ENCODE data around the gene KRTAP3-1.
"Not testable (repeated sequence)": the region's sequence is repeated elsewhere in the genome, so short reads cannot be mapped to it uniquely, and the experiment has no call there.

The KRTAP3-1 gene

DNA sequence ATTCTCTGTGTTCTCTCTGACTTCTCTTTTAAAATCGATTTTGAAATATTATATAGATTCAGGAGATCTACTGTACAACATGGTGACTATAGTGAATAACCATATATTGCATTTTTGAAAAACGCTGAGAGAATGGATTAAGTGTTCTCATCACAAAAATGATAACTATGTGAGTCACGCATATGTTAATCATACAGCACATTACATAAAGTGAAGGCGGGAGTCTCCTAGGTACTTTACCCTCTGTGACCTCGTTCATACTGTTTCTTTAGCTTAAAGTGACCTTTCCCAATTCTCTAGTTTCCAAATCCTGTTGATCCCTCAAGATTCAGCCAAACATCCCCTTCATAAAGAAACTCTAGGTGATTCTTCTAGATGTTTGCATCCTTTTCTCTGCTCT is 6.1 kb downstream of the KRTAP3-1 start:
- no peaks in the 10 kb centered on the region for H3K36me3 ChIP-seq (ENCODE audit: control insufficient read depth, insufficient read depth, low read length)
- H3K4me1 ChIP-seq (ENCODE audit: control insufficient read depth, insufficient read depth, low read length, poor library complexity, severe bottlenecking): no peaks in the 10 kb centered on the region
- no peaks in the 10 kb centered on the region for H3K9me3 ChIP-seq (ENCODE audit: control insufficient read depth, low read length)
- no peak for DNase-seq
- no peak overlapping the region for H3K27ac ChIP-seq (ENCODE audit: insufficient read depth, low read length, poor library complexity, severe bottlenecking)
- no peak overlapping the region for H3K4me3 ChIP-seq (ENCODE audit: insufficient read depth, low read depth, low read length, poor library complexity, severe bottlenecking)
- peaks cover 3% of the 10 kb centered on the region for H3K27me3 ChIP-seq (replicated peaks; ENCODE audit: control insufficient read depth, insufficient read depth, low read length, poor library complexity, severe bottlenecking)

DNA sequence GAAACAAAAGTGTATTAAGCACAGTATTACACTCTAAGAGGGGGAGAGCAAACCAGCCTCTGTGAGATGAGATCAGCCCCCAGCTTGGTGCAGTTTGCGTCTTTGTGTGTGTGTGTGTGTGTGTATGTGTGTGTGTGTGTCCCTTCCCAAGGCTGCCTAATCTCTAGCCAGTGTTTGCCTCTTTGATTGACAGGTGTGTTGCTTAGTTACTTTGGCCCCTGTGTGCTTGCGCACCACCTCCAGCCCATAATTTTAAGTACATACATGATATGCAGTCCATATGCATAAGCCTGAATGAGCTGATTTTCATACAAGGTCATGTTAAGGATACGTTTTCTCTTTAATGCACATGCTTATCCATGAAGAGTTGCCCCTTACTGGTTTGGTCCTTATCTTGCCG is 7.1 kb downstream of the KRTAP3-1 start:
- H3K27me3 ChIP-seq (replicated peaks; ENCODE audit: control insufficient read depth, insufficient read depth, low read length, poor library complexity, severe bottlenecking): peaks cover 3% of the 10 kb centered on the region
- no peaks in the 10 kb centered on the region for H3K36me3 ChIP-seq (ENCODE audit: control insufficient read depth, insufficient read depth, low read length)
- H3K27ac ChIP-seq (ENCODE audit: insufficient read depth, low read length, poor library complexity, severe bottlenecking): no peak overlapping the region
- H3K4me1 ChIP-seq (ENCODE audit: control insufficient read depth, insufficient read depth, low read length, poor library complexity, severe bottlenecking): no peaks in the 10 kb centered on the region
- no peak overlapping the region for H3K4me3 ChIP-seq (ENCODE audit: insufficient read depth, low read depth, low read length, poor library complexity, severe bottlenecking)
- H3K9me3 ChIP-seq (ENCODE audit: control insufficient read depth, low read length): no peaks in the 10 kb centered on the region
- DNase-seq: no peak

DNA sequence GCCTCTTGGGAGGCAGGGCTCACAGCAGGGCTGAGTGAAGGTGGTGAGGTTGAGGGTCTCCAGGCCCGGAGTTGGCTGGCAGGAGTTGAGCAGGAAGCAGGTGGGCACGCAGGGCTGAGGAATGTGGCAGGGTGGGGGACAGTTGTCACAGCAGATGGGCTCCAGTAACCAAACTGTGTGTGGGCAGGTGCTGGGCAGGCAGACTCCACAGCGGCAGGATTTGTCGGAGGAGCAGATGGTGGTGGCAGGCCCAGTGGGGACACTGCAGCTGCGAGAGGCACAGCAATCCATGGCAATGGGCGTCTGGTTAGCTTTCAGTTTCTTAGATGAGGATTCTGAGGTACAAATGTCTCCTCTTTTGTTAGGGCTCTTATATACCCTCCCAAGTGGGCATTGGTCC is 9.4 kb downstream of the KRTAP3-1 start, which contains the start of gene KRTAP3-2:
TSS of gene KRTAP3-2 (minus strand) at position 344 of the 400 bp plus-strand sequence. CDS start at position 291, 53 bp downstream.
- H3K27me3 ChIP-seq (replicated peaks; ENCODE audit: control insufficient read depth, insufficient read depth, low read length, poor library complexity, severe bottlenecking): not testable (repeated sequence)

DNA sequence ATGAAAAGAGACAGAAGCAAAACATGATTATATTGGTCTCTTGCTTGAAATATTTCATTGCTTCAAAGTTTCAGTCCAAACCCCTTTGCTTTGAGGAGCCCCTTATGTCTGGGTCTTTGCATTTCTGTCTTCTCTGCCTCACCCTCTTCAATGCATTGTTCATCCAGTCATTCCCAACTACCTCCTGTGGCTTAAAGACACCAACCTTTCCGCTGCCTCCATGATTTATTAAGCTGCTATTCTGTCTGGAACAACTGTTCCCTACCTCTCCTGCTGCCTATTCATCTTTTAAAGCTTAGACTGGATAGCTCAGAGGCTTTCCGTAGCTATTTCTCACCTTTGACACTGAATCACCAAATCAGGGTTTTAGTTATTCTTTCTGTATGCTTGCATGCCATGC is 11.6 kb downstream of the KRTAP3-1 start:
- no peak overlapping the region for H3K4me3 ChIP-seq (ENCODE audit: insufficient read depth, low read depth, low read length, poor library complexity, severe bottlenecking)
- no peaks in the 10 kb centered on the region for H3K9me3 ChIP-seq (ENCODE audit: control insufficient read depth, low read length)
- H3K4me1 ChIP-seq (ENCODE audit: control insufficient read depth, insufficient read depth, low read length, poor library complexity, severe bottlenecking): no peaks in the 10 kb centered on the region
- H3K27ac ChIP-seq (ENCODE audit: insufficient read depth, low read length, poor library complexity, severe bottlenecking): no peak overlapping the region
- no peak for DNase-seq
- H3K36me3 ChIP-seq (ENCODE audit: control insufficient read depth, insufficient read depth, low read length): no peaks in the 10 kb centered on the region
- peaks cover 3% of the 10 kb centered on the region for H3K27me3 ChIP-seq (replicated peaks; ENCODE audit: control insufficient read depth, insufficient read depth, low read length, poor library complexity, severe bottlenecking)

More for the DNA sequence above, 9.4 kb downstream of the KRTAP3-1 start, which contains the start of gene KRTAP3-2:
- not testable (repeated sequence) for H3K36me3 ChIP-seq (ENCODE audit: control insufficient read depth, insufficient read depth, low read length); H3K4me1 ChIP-seq (ENCODE audit: control insufficient read depth, insufficient read depth, low read length, poor library complexity, severe bottlenecking); H3K9me3 ChIP-seq (ENCODE audit: control insufficient read depth, low read length); H3K4me3 ChIP-seq (ENCODE audit: insufficient read depth, low read depth, low read length, poor library complexity, severe bottlenecking); DNase-seq; H3K27ac ChIP-seq (ENCODE audit: insufficient read depth, low read length, poor library complexity, severe bottlenecking)

DNA sequence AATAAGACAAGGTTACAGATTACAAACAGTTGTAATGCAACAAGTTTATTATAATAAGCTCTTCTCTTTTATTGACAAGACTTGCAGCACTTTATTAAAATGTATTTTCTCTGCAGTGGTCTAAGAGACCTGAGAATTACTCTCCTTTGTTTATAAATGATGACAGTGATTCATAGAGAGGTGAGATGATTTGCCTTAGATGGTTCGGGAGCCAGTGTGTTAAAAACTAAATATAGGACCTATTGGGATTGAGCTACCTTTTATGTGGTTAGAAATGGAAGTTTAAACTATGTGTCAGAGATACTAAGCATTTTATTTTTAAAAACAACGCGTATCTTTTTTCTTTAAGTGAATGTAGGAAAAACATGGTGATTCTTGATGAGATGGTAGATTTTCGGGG is 12.1 kb downstream of the KRTAP3-1 start:
- no peaks in the 10 kb centered on the region for H3K36me3 ChIP-seq (ENCODE audit: control insufficient read depth, insufficient read depth, low read length)
- no peak overlapping the region for H3K27ac ChIP-seq (ENCODE audit: insufficient read depth, low read length, poor library complexity, severe bottlenecking)
- H3K4me3 ChIP-seq (ENCODE audit: insufficient read depth, low read depth, low read length, poor library complexity, severe bottlenecking): no peak overlapping the region
- no peak for DNase-seq
- H3K9me3 ChIP-seq (ENCODE audit: control insufficient read depth, low read length): no peaks in the 10 kb centered on the region
- peaks cover 3% of the 10 kb centered on the region for H3K27me3 ChIP-seq (replicated peaks; ENCODE audit: control insufficient read depth, insufficient read depth, low read length, poor library complexity, severe bottlenecking)
- no peaks in the 10 kb centered on the region for H3K4me1 ChIP-seq (ENCODE audit: control insufficient read depth, insufficient read depth, low read length, poor library complexity, severe bottlenecking)

DNA sequence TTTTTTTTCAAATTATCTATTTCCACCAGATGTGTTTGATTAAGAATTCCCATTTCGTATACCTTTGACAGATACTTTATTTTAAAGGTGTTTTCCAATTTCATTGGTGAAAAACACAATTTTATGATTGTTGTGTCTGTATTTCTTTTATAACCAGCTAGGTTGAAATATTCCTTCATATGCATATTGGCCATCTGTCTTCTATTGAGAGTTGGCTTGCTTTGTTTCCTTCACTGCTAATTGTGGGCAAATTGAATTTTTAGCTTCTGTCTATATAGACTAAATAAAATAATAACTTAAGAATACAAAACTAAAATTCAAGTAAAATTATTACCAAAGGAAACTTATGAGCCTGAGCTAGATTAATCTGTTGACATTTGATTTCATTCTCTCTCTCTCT is 13.8 kb downstream of the KRTAP3-1 start:
- no peak overlapping the region for H3K4me3 ChIP-seq (ENCODE audit: insufficient read depth, low read depth, low read length, poor library complexity, severe bottlenecking)
- peaks cover 3% of the 10 kb centered on the region for H3K27me3 ChIP-seq (replicated peaks; ENCODE audit: control insufficient read depth, insufficient read depth, low read length, poor library complexity, severe bottlenecking)
- no peak overlapping the region for H3K27ac ChIP-seq (ENCODE audit: insufficient read depth, low read length, poor library complexity, severe bottlenecking)
- DNase-seq: no peak
- H3K4me1 ChIP-seq (ENCODE audit: control insufficient read depth, insufficient read depth, low read length, poor library complexity, severe bottlenecking): no peaks in the 10 kb centered on the region
- H3K36me3 ChIP-seq (ENCODE audit: control insufficient read depth, insufficient read depth, low read length): no peaks in the 10 kb centered on the region
- no peaks in the 10 kb centered on the region for H3K9me3 ChIP-seq (ENCODE audit: control insufficient read depth, low read length)

DNA sequence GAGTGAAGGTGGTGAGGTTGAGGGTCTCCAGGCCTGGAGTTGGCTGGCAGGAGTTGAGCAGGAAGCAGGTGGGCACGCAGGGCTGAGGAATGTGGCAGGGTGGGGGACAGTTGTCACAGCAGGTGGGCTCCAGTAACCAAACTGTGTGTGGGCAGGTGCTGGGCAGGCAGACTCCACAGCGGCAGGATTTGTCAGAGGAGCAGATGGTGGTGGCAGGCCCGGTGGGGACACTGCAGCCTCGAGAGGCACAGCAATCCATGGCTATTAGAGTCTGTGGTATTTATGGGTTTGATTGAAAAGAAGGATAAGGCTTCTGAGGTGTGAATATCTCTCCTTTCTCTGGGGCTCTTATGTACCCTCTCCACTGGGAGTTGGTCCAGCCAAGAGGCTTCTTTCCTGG is 15.1 kb downstream of the KRTAP3-1 start, which contains the start of gene KRTAP3-3:
TSS of gene KRTAP3-3 (minus strand) at position 326 of the 400 bp plus-strand sequence. CDS start at position 259, 67 bp downstream.
- H3K27me3 ChIP-seq (replicated peaks; ENCODE audit: control insufficient read depth, insufficient read depth, low read length, poor library complexity, severe bottlenecking): peaks cover 3% of the 10 kb centered on the region
- no peaks in the 10 kb centered on the region for H3K4me1 ChIP-seq (ENCODE audit: control insufficient read depth, insufficient read depth, low read length, poor library complexity, severe bottlenecking)
- H3K4me3 ChIP-seq (ENCODE audit: insufficient read depth, low read depth, low read length, poor library complexity, severe bottlenecking): no peak within 1 kb of the TSS
- H3K36me3 ChIP-seq (ENCODE audit: control insufficient read depth, insufficient read depth, low read length): no peaks in the 10 kb centered on the region
- DNase-seq: no peak
- no peaks in the 10 kb centered on the region for H3K9me3 ChIP-seq (ENCODE audit: control insufficient read depth, low read length)
- no peak within 1 kb of the TSS for H3K27ac ChIP-seq (ENCODE audit: insufficient read depth, low read length, poor library complexity, severe bottlenecking)

DNA sequence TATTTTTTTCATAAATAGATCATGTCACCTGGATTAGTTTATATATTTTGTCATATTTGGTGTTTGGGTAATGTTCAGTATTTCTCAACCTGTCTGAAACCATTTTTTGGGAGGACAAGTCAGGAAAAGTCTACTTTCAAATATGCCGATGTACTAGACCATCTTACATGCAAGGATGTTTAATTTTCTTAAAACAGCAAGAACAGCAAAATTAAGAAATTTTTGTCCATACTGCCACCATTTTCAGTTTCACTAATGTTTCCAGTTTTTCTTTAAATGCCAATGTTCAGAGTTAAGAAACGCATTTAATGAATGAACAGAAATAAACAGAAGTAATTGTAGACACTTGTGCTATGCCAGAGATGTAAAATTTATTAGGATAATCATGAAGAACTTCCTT is 15.8 kb downstream of the KRTAP3-1 start:
- Histone ChIP-seq H3K27me3 (replicated peaks; ENCODE audit: control insufficient read depth, insufficient read depth, low read length, poor library complexity, severe bottlenecking) (no peaks in the 10 kb centered on the region), H3K36me3 (ENCODE audit: control insufficient read depth, insufficient read depth, low read length) (no peaks in the 10 kb centered on the region), H3K4me1 (ENCODE audit: control insufficient read depth, insufficient read depth, low read length, poor library complexity, severe bottlenecking) (no peaks in the 10 kb centered on the region), H3K27ac (ENCODE audit: insufficient read depth, low read length, poor library complexity, severe bottlenecking) (no peak overlapping the region), H3K4me3 (ENCODE audit: insufficient read depth, low read depth, low read length, poor library complexity, severe bottlenecking) (no peak overlapping the region), H3K9me3 (ENCODE audit: control insufficient read depth, low read length) (no peaks in the 10 kb centered on the region)
- no peak for DNase-seq

DNA sequence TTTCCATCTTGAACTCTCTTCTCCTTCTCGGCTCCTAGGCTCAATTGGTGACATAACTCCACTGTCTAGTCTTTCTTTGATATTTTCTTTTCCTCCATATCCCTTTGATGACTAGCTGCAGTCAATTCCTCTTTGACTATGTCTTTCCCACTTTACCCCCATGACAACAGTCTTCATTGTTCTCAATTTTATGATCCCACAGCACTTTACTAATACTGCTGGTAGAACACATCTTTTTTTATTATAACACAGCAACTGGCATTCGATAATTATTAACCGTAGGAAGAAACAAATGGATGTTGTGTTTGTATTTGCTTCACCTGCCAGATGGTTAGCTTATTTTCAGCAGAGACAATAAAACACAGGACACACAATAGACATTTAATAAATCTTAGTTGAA is 16.3 kb downstream of the KRTAP3-1 start:
- no peak for DNase-seq
- Histone ChIP-seq H3K27ac (ENCODE audit: insufficient read depth, low read length, poor library complexity, severe bottlenecking) (no peak overlapping the region), H3K4me1 (ENCODE audit: control insufficient read depth, insufficient read depth, low read length, poor library complexity, severe bottlenecking) (no peaks in the 10 kb centered on the region), H3K27me3 (replicated peaks; ENCODE audit: control insufficient read depth, insufficient read depth, low read length, poor library complexity, severe bottlenecking) (no peaks in the 10 kb centered on the region), H3K9me3 (ENCODE audit: control insufficient read depth, low read length) (no peaks in the 10 kb centered on the region), H3K36me3 (ENCODE audit: control insufficient read depth, insufficient read depth, low read length) (no peaks in the 10 kb centered on the region), H3K4me3 (ENCODE audit: insufficient read depth, low read depth, low read length, poor library complexity, severe bottlenecking) (no peak overlapping the region)

DNA sequence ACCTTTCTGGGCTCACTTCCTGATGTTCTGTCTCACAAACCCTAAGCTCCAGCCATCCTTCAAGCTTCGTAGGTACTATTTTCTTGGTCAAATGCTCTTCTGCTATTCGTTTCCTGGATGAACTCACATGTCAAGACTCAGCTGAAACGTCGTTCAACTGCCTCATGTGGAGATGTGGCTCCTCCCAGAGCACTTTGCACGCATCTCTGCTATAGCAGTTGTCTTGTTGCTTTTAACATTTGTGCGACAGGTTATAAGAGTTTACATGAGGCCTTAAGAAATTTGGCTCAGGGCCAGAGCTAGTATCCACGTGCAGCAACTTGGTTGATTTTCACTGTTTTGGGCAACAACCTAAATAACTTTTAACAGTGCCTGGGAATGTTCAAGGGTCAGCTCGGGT is 22.0 kb downstream of the KRTAP3-1 start:
- Histone ChIP-seq H3K27ac (ENCODE audit: insufficient read depth, low read length, poor library complexity, severe bottlenecking) (no peak overlapping the region), H3K4me3 (ENCODE audit: insufficient read depth, low read depth, low read length, poor library complexity, severe bottlenecking) (no peak overlapping the region), H3K9me3 (ENCODE audit: control insufficient read depth, low read length) (no peaks in the 10 kb centered on the region), H3K27me3 (replicated peaks; ENCODE audit: control insufficient read depth, insufficient read depth, low read length, poor library complexity, severe bottlenecking) (no peaks in the 10 kb centered on the region), H3K4me1 (ENCODE audit: control insufficient read depth, insufficient read depth, low read length, poor library complexity, severe bottlenecking) (no peaks in the 10 kb centered on the region), H3K36me3 (ENCODE audit: control insufficient read depth, insufficient read depth, low read length) (no peaks in the 10 kb centered on the region)
- no peak for DNase-seq
